Common myeloid progenitor, CD34-positive (primary cell): Measurements from ENCODE around the gene SHANK2.

Experiments
- CTCF ChIA-PET: fragments of 350-600 bp; sonication (Branson Sonifier 250); formaldehyde crosslinking; loops from one replicate; lab custom pipeline; 2021; ENCODE audit warnings: antibody characterized with exemption; lab: Charles Lee
- POLR2A ChIA-PET: fragments of 350-600 bp; sonication (Branson Sonifier 250); formaldehyde crosslinking; loops from one replicate; lab custom pipeline; 2021; ENCODE audit warnings: antibody characterized with exemption; lab: Charles Lee
- DNase-seq, 3 donors: peaks; one replicate each; pipeline versions ENCODE4 v3.0.0 to v3.0.0-alpha.2; 2013
- H3K27ac ChIP-seq, 2 experiments: 1 replicate in 1 of 2; 2 replicates in 1 of 2; pipeline ENCODE4 v1.7.0; 2013; ENCODE audit warnings: inconsistent platforms in 2 of 2, low read length in 2 of 2, mild to moderate bottlenecking in 2 of 2, low read depth in 1 of 2, moderate library complexity in 1 of 2; ENCODE audit not compliant: severe bottlenecking in 2 of 2, insufficient read depth in 1 of 2, poor library complexity in 1 of 2
- H3K27me3 ChIP-seq, 5 experiments: replicated peaks in 2 of 5; 1 replicate in 3 of 5; 2 replicates in 2 of 5; pipeline versions ENCODE4 v1.6.1 to v1.7.0; 2013; ENCODE audit warnings: low read length in 4 of 5, mild to moderate bottlenecking in 2 of 5, moderate library complexity in 2 of 5, inconsistent platforms in 1 of 5; ENCODE audit not compliant: insufficient read depth in 5 of 5, control insufficient read depth in 4 of 5
- H3K36me3 ChIP-seq, 4 experiments: 1 replicate in 2 of 4; 2 replicates in 2 of 4; pipeline versions ENCODE4 v1.6.1 to v1.7.0; 2013; ENCODE audit warnings: low read length in 3 of 4, control low read depth in 1 of 4, mild to moderate bottlenecking in 1 of 4; ENCODE audit not compliant: control insufficient read depth in 4 of 4, insufficient read depth in 4 of 4
- H3K4me1 ChIP-seq, 4 experiments: 1 replicate in 3 of 4; 2 replicates in 1 of 4; pipeline versions ENCODE4 v1.6.1 to v1.7.1; 2013; ENCODE audit warnings: low read length in 3 of 4, mild to moderate bottlenecking in 3 of 4, control low read depth in 1 of 4, inconsistent platforms in 1 of 4, moderate library complexity in 1 of 4; ENCODE audit not compliant: control insufficient read depth in 4 of 4, insufficient read depth in 4 of 4; ENCODE audit errors: control extremely low read depth in 1 of 4
- H3K4me3 ChIP-seq, 7 experiments: 1 replicate in 4 of 7; 2 replicates in 3 of 7; pipeline versions ENCODE4 v1.5.1 to v1.7.0; 2013; ENCODE audit warnings: mild to moderate bottlenecking in 7 of 7, low read length in 6 of 7, moderate library complexity in 6 of 7, inconsistent platforms in 2 of 7, low read depth in 2 of 7, control low read depth in 1 of 7; ENCODE audit not compliant: insufficient read depth in 4 of 7, control insufficient read depth in 1 of 7; ENCODE audit errors: extremely low read depth in 1 of 7
- H3K9me3 ChIP-seq, 5 experiments: 1 replicate in 4 of 5; 2 replicates in 1 of 5; pipeline versions ENCODE4 v1.6.1 to v1.7.1; 2013; ENCODE audit warnings: low read length in 4 of 5, mild to moderate bottlenecking in 2 of 5, inconsistent platforms in 1 of 5, low read depth in 1 of 5, moderate library complexity in 1 of 5; ENCODE audit not compliant: control insufficient read depth in 4 of 5, insufficient read depth in 2 of 5; ENCODE audit errors: control extremely low read depth in 1 of 5
- WGBS: methylation state at CpG from one replicate; pipeline ENCODE4 v1.1.5; 2013; ENCODE audit not compliant: insufficient coverage; 5-methylcytosine and 5-hydroxymethylcytosine counted together

SHANK2 gene

GRCh38 chr11:71221821-71222220 is 30.6 kb downstream of the SHANK2 start:
- Histone ChIP-seq H3K36me3 (no peaks in the 10 kb centered on the region), H3K27me3 (peaks cover 0 to 13% (median 0%) of the 10 kb centered on the region in 5 experiments), H3K4me1 (no peaks in the 10 kb centered on the region), H3K4me3 (no peak overlapping the region), H3K27ac (no peak overlapping the region), H3K9me3 (peaks cover 0 to 8% (median 0%) of the 10 kb centered on the region in 5 experiments)
- DNase-seq: no peak
- POLR2A ChIA-PET: no interaction called here
- CTCF ChIA-PET: no interaction called here
- WGBS: 93% methylated on average over 9 of the region's 10 CpGs

GRCh38 chr11:71221201-71221600 is 31.2 kb downstream of the SHANK2 start:
- H3K4me3 ChIP-seq: no peak overlapping the region
- H3K27me3 ChIP-seq: peaks cover 0 to 13% (median 0%) of the 10 kb centered on the region in 5 experiments
- H3K27ac ChIP-seq: no peak overlapping the region
- H3K36me3 ChIP-seq: no peaks in the 10 kb centered on the region
- ChIA-PET POLR2A (no interaction called here), CTCF (no interaction called here)
- H3K9me3 ChIP-seq: peaks cover 0 to 8% (median 0%) of the 10 kb centered on the region in 5 experiments
- no CpG with 5 or more reads among the region's 4 CpGs for WGBS
- H3K4me1 ChIP-seq: no peaks in the 10 kb centered on the region
- no peak for DNase-seq

- Histone ChIP-seq H3K36me3 (no peaks in the 10 kb centered on the region), H3K9me3 (no peaks in the 10 kb centered on the region), H3K4me1 (no peaks in the 10 kb centered on the region), H3K27ac (no peak overlapping the region), H3K4me3 (no peak overlapping the region), H3K27me3 (peaks cover 0 to 12% (median 0%) of the 10 kb centered on the region in 5 experiments)
- ChIA-PET POLR2A (no interaction called here), CTCF (no interaction called here)
- DNase-seq: no peak
- 93% methylated on average over 10 of the region's 10 CpGs for WGBS
Observed at GRCh38 chr11:71218789-71219499, 33.4 kb downstream of the SHANK2 start.

- ChIA-PET CTCF (no interaction called here), POLR2A (no interaction called here)
- Histone ChIP-seq H3K4me1 (no peaks in the 10 kb centered on the region), H3K27me3 (peaks cover 0 to 13% (median 0%) of the 10 kb centered on the region in 5 experiments), H3K9me3 (no peaks in the 10 kb centered on the region), H3K36me3 (no peaks in the 10 kb centered on the region), H3K27ac (no peak overlapping the region), H3K4me3 (no peak overlapping the region)
- WGBS: 96% methylated on average over 7 of the region's 12 CpGs
- DNase-seq: no peak
Observed at GRCh38 chr11:71215425-71215965, 36.9 kb downstream of the SHANK2 start.

- DNase-seq: no peak
- H3K4me3 ChIP-seq: no peak overlapping the region
- POLR2A ChIA-PET: no interaction called here
- WGBS: 94% methylated on average over 12 of the region's 23 CpGs
- no peaks in the 10 kb centered on the region for H3K4me1 ChIP-seq
- no peaks in the 10 kb centered on the region for H3K9me3 ChIP-seq
- no peak overlapping the region for H3K27ac ChIP-seq
- H3K36me3 ChIP-seq: no peaks in the 10 kb centered on the region
- peaks cover 0 to 13% (median 0%) of the 10 kb centered on the region in 5 experiments for H3K27me3 ChIP-seq
- CTCF ChIA-PET: no interaction called here
Observed at GRCh38 chr11:71214553-71215424, 37.6 kb downstream of the SHANK2 start.

- Histone ChIP-seq H3K4me1 (no peaks in the 10 kb centered on the region), H3K27me3 (peaks cover 0 to 13% (median under 1%) of the 10 kb centered on the region in 5 experiments), H3K9me3 (peaks cover 0 to 3% (median 0%) of the 10 kb centered on the region in 5 experiments), H3K36me3 (no peaks in the 10 kb centered on the region), H3K27ac (no peak overlapping the region), H3K4me3 (no peak overlapping the region)
- ChIA-PET CTCF (no interaction called here), POLR2A (no interaction called here)
- 80% methylated on average over 14 of the region's 19 CpGs for WGBS
- DNase-seq: no peak
Observed at GRCh38 chr11:71213696-71214552, 38.5 kb downstream of the SHANK2 start.
